ENCODE data around the gene DDR1.

The DDR1 gene

DNA sequence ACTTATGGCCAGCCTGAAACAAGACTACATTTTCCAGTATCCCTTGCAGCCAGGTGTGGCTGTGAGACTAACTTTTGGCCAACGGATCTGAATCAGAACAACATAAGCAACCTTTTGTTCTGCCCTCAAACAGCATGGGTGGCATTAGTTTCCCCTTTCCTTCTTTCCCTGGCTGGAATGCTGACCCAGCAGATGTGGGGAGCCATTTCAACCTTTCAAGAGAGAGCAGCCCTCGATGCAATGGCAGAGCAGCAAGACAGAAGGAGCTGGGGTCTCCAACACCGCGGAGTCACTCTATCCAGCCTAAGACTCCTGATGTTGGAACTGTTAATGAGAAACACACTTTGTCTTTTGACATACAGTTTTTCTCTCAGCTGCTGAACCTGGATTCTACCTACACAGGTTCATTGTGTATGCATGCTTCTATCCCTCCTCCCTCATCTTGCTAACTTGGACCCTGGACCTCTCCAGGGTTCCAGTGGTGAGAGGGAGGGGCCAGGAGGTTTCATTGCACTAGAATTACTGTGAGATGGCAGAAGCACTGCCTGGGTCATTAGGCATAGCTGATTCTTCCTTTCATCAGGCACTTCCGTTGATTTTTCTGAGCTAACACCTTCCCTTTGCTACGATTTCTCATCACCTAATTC, 28.8 kb upstream of the DDR1 start:
- TF ChIP-seq YY1 (IDR thresholded peaks at IDR 0.05; ENCODE audit: low read depth), result no peak

DNA sequence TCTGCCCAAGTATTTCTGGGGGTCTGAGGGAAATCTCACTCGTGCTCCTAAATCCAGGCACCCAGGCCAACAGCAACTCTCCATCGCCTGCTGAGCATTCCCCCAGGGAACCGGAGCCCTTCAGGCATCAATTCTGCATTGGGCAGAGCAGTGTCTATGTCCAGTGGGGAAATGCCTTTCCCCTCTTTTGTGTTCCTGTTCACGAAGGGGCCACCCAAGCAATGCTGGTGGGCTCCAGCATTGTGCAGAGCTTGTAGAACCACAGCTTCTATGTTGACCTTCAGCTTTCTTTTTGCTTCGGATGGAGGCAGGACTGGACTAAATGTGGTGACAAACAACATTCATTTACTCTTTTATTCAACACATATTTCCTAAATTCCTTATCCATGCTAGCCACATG, 27.2 kb upstream of the DDR1 start:
- TF ChIP-seq, protein P1, sequence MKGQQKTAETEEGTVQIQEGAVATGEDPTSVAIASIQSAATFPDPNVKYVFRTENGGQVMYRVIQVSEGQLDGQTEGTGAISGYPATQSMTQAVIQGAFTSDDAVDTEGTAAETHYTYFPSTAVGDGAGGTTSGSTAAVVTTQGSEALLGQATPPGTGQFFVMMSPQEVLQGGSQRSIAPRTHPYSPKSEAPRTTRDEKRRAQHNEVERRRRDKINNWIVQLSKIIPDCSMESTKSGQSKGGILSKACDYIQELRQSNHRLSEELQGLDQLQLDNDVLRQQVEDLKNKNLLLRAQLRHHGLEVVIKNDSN (IDR thresholded peaks at IDR 0.05), result no peak
- TF ChIP-seq ZBTB7A (IDR thresholded peaks at IDR 0.05; ENCODE audit: low read depth), result no peak

DNA sequence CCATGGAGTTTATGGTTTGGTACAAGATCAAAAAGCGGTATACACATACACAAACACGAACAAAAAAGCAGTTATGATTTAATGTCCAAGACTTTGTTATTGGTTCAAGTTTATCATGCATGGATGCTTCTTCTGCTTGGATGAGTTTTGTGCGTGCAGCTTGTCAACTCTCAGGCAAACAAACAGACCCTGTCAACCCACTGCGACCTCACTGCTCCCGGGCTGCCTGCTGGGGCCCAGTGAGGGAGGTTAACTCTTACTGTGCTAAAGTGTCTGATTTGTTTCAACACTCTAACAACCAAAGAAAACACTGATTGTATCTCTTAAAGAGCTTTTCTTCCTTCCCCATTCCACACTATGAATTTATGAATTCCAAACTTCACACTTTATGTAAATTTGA, 26.8 kb upstream of the DDR1 start:
- TF ChIP-seq RAD21 (IDR thresholded peaks at IDR 0.05; ENCODE audit: low read depth), result no peak
- TF ChIP-seq CEBPB (IDR thresholded peaks at IDR 0.05), result no peak
- no peak for TF ChIP-seq TEAD4 (IDR thresholded peaks at IDR 0.05)
- TF ChIP-seq YY1 (IDR thresholded peaks at IDR 0.05; ENCODE audit: low read depth), result no peak
- no peak for TF ChIP-seq TAF1 (IDR thresholded peaks at IDR 0.05; ENCODE audit: low read depth)
- no peak for TF ChIP-seq NFIC (IDR thresholded peaks at IDR 0.05)
- no peak for TF ChIP-seq EP300 (IDR thresholded peaks at IDR 0.05; ENCODE audit: borderline replicate concordance)
- TF ChIP-seq, protein P1 (IDR thresholded peaks at IDR 0.05), result no peak

DNA sequence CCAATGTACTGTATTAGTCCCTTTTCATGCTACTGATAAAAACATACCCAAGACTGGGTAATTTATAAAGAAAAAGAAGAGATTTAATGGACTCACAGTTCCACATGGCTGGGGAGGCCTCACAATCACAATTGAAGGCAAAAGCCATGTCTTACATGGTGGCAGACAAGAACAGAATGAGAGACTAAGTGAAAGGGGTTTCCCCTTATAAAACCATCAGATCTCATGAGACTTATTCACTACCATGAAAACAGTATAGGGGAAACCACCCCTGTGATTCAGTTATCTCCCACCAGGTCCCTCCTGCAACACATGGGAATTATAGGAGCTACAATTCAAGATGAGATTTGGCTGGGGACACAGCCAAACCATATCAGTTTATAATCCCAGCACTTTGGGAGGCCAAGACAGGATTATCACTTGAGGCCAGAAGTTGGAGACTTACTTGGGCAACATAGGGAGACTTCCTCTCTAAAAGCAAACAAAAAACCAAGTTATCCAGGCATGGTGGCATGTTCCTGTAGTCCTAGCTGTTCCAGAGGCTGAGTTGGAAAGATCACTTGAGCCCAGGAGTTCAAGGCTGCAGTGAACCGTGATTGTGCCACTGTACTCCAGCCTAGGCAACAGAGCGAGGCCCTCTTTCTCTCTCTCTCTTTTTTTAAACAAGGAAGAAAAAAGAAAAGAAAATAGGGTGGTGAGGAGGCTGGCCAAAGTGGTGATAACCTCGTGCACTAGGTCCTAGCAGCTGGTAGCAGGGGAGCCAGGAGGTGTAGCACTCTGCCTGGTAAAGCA, 22.9 kb upstream of the DDR1 start:
- TF ChIP-seq EGR1 (IDR thresholded peaks at IDR 0.05), result no peak
- no peak for TF ChIP-seq RAD21 (IDR thresholded peaks at IDR 0.05; ENCODE audit: low read depth)
- TF ChIP-seq, protein P2, sequence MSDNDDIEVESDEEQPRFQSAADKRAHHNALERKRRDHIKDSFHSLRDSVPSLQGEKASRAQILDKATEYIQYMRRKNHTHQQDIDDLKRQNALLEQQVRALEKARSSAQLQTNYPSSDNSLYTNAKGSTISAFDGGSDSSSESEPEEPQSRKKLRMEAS (IDR thresholded peaks at IDR 0.05), result no peak
- TF ChIP-seq TEAD4 (IDR thresholded peaks at IDR 0.05), result no peak
- TF ChIP-seq CREB1 (IDR thresholded peaks at IDR 0.05; ENCODE audit: low read depth), result no peak
- no peak for TF ChIP-seq CEBPB (IDR thresholded peaks at IDR 0.05)

DNA sequence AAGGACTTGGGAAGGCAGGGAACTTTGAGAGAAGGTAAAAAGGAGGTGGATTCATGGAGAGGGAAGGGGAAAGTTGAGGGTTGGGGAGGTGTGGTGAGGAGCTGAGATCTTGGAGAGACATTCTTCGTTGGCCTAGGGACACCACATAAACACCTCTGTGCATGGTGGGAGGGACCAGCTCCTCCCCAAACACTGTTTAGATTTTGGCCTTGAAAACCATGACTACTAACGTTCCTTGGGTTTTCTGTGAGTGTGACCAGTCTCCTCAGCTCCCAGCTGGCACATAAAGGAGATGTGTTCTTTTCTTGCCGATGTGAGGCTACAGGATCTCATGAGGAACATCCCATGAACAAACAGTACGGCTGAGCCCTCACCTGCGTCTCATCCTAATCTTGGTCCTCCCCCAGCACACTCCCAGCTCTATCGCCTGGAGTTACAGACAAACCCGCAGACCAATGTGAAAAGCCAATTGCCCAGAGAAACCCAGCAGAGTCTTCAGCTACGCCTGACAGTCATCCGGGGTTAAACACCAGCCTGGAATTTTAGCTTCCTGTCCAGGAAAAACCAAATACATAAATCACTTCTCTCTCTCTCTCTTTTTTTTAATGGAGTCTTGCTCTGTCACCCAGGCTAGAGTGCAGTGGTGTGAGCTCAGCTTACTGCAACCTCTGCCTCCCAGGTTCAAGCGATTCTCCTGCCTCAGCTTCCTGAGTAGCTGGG, 22.0 kb upstream of the DDR1 start:
- TF ChIP-seq NFIC (IDR thresholded peaks at IDR 0.05), result no peak

DNA sequence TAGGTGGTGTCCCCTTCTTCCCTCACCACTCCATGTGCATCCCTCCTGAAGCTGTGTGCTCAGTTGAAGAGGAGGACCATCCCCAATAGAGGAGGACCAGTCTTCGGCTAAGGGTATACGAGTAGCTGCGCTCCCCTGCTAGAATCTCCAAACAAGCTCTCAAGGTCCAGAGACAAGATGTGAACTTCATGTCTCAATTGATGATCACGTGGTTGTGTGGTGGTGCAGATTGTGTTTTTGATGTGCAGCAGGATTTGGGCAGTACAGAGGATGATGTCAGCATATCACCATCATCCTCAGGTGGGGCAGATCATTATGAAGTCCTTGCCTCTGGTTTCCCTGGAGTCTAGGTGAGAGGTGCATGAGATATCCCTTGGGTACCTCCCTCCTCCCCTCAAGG, 20.0 kb upstream of the DDR1 start:
- TF ChIP-seq, protein P1 (IDR thresholded peaks at IDR 0.05), result no peak
- TF ChIP-seq EGR1 (IDR thresholded peaks at IDR 0.05) (no peak), RAD21 (IDR thresholded peaks at IDR 0.05; ENCODE audit: low read depth) (no peak), TAF1 (IDR thresholded peaks at IDR 0.05; ENCODE audit: low read depth) (no peak), EP300 (IDR thresholded peaks at IDR 0.05; ENCODE audit: borderline replicate concordance) (no peak), YY1 (IDR thresholded peaks at IDR 0.05; ENCODE audit: low read depth) (no peak), CREB1 (IDR thresholded peaks at IDR 0.05; ENCODE audit: low read depth) (no peak), NFIC (IDR thresholded peaks at IDR 0.05) (no peak)
- TF ChIP-seq, protein P3, sequence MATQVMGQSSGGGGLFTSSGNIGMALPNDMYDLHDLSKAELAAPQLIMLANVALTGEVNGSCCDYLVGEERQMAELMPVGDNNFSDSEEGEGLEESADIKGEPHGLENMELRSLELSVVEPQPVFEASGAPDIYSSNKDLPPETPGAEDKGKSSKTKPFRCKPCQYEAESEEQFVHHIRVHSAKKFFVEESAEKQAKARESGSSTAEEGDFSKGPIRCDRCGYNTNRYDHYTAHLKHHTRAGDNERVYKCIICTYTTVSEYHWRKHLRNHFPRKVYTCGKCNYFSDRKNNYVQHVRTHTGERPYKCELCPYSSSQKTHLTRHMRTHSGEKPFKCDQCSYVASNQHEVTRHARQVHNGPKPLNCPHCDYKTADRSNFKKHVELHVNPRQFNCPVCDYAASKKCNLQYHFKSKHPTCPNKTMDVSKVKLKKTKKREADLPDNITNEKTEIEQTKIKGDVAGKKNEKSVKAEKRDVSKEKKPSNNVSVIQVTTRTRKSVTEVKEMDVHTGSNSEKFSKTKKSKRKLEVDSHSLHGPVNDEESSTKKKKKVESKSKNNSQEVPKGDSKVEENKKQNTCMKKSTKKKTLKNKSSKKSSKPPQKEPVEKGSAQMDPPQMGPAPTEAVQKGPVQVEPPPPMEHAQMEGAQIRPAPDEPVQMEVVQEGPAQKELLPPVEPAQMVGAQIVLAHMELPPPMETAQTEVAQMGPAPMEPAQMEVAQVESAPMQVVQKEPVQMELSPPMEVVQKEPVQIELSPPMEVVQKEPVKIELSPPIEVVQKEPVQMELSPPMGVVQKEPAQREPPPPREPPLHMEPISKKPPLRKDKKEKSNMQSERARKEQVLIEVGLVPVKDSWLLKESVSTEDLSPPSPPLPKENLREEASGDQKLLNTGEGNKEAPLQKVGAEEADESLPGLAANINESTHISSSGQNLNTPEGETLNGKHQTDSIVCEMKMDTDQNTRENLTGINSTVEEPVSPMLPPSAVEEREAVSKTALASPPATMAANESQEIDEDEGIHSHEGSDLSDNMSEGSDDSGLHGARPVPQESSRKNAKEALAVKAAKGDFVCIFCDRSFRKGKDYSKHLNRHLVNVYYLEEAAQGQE (IDR thresholded peaks at IDR 0.05; ENCODE audit: low read depth), result no peak

DNA sequence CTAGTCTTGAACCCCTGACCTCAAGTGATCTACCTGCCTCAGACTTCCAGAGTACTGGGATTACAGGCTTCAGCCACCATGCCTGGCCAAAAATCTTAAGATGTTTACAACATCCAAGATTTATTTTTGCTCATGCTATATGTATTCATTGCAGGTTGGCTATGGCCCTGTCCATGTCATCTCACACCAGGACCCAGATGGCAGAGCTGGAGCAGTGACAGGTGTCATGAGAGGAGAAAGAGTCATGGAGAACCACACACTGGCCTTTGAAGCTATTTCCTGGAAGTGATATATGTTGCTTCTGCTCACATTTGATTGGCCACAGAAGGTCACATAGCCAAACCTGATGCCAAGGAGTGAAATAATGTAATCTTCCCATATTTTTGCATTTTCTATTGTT, 13.8 kb upstream of the DDR1 start:
- TF ChIP-seq FOXM1 (IDR thresholded peaks at IDR 0.05; ENCODE audit: borderline replicate concordance, low read depth) (no peak), NFIC (IDR thresholded peaks at IDR 0.05) (no peak), RAD21 (IDR thresholded peaks at IDR 0.05; ENCODE audit: low read depth) (no peak), EP300 (IDR thresholded peaks at IDR 0.05; ENCODE audit: borderline replicate concordance) (no peak), YY1 (IDR thresholded peaks at IDR 0.05; ENCODE audit: low read depth) (no peak)
- TF ChIP-seq, protein P2 (IDR thresholded peaks at IDR 0.05), result no peak

DNA sequence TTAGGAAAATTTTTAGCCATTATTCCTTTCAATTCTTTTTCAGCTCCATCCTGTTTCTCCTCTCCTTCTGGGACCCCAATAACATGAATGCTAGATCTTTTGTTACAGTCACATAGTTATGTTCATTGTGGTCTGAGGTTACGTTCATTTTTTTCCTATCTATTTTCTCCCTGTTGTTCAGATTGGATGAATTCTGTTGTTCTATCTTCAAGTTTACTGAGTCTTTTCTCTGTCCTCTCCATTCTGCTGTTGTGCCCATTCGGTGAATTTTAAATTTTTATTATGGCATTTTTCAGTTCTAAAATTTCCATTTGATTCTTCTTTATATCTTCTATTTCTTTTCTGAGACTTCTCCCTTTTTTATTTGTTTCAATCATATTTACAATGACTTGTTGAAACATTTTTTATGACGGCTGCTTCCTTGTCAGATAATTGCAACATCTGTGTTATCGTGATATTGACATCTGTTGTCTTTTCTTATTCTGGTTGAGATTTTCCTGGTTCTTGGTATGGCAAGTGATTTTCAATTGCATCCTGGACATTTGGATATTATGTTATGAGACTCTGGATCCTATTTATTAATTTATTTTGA, 12.6 kb upstream of the DDR1 start:
- TF ChIP-seq ZBTB7A (IDR thresholded peaks at IDR 0.05; ENCODE audit: low read depth), result no peak
- TF ChIP-seq RAD21 (IDR thresholded peaks at IDR 0.05; ENCODE audit: low read depth), result no peak
- no peak for TF ChIP-seq TAF1 (IDR thresholded peaks at IDR 0.05; ENCODE audit: low read depth)
- no peak for TF ChIP-seq EGR1 (IDR thresholded peaks at IDR 0.05)
- no peak for TF ChIP-seq YY1 (IDR thresholded peaks at IDR 0.05; ENCODE audit: low read depth)
- TF ChIP-seq, protein P2 (IDR thresholded peaks at IDR 0.05), result no peak
- TF ChIP-seq FOXM1 (IDR thresholded peaks at IDR 0.05; ENCODE audit: borderline replicate concordance, low read depth), result no peak
- TF ChIP-seq EP300 (IDR thresholded peaks at IDR 0.05; ENCODE audit: borderline replicate concordance), result no peak
- TF ChIP-seq TCF12 (IDR thresholded peaks at IDR 0.05; ENCODE audit: low read depth), result no peak
- TF ChIP-seq CEBPB (IDR thresholded peaks at IDR 0.05), result no peak
- TF ChIP-seq CREB1 (IDR thresholded peaks at IDR 0.05; ENCODE audit: low read depth), result no peak
- TF ChIP-seq NFIC (IDR thresholded peaks at IDR 0.05), result no peak
- TF ChIP-seq TEAD4 (IDR thresholded peaks at IDR 0.05), result no peak
- TF ChIP-seq, protein P1 (IDR thresholded peaks at IDR 0.05), result no peak
- TF ChIP-seq, protein P3 (IDR thresholded peaks at IDR 0.05; ENCODE audit: low read depth), result no peak
